GM19099 (cell line): ENCODE data around the gene BCAT1.

ENCODE experiments used
- POLR2A ChIP-seq: IDR thresholded peaks from 3 replicates; pipeline ENCODE4 v1.6.1; 2011; ENCODE audit warnings: low read depth; ENCODE audit not compliant: insufficient read length; ENCODE audit errors: extremely low read depth

The BCAT1 gene

DNA sequence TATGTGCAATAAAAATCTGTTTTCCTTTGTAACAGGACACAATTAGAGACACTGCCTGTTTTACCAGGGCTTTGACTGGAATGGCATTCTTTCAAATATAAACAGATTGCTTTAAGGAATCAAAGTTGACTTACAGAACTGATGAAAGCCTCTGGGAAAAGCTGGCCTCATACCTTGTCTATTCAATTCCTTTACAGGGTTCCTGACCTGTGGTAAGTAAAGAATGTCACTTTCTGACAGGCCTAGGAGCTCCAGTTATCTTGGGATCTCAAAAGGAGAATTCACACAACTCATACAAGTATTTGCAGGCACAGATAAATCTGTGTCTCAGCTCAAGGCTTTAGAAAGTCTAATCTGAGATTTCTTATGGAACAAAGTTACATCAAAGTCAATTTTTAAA, 88.4 kb downstream of the BCAT1 start:
- TF ChIP-seq POLR2A: no peak

DNA sequence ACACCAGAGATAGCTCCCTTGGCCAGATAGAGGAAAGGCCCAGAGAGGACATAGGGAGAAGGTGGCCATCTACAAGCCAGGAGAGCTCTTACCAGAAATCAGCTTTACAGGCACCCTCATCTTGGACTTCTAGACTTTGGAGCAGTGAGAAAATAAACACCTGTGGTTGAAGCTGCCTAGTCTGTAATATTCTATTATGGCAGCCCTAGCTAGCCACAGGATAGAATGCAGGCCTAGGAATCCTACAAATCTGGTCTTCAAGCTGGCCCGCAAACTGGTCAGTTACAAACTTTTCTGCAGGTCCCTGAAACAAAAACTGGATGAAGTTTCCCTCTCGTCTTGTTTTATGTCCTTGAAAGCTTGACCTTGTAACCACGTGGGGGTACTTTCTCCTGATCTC, 92.4 kb downstream of the BCAT1 start:
- TF ChIP-seq POLR2A: no peak

DNA sequence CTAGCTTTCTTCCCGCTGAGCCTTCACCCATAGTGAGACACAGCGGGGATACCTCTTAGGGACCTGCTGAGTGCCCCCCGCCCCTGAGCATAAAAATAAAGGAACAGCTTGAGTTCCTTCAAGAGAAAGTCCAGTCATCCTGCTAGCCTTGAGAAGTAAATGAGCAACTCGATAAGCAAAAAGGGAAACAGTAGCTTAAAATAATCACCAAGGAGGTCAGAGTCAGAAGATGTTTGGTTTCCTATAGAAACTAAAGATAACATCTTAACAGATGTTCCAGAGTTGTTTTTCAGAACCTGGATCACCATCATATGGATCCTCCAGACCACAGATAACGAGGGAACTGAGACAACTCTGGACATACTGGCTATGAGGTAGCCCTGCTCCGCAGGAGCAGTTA, 94.0 kb downstream of the BCAT1 start:
- TF ChIP-seq POLR2A: no peak

- TF ChIP-seq POLR2A: no peak
Observed at GRCh38 chr12:24854017-24854416, 94.9 kb downstream of the BCAT1 start.

DNA sequence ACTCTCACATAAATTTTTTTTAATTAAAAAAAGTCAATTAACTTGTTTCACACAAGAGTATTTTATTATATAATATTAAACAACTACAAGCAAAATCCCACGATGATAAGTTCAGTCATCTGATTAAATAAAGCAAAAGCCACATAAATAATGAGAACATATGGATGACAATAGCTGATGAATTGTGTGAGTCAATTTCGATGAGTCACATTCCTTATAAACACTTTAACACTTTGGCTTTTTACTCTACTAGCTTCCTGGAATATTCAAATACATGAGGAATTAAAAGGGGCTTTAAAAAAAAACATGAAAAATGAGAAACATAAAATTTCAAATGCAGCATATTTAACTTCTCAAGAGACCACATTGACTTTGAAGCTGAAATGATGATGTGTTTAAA, 95.3 kb downstream of the BCAT1 start:
- no peak for TF ChIP-seq POLR2A

- TF ChIP-seq POLR2A: no peak
Observed at GRCh38 chr12:24853094-24853493, 95.8 kb downstream of the BCAT1 start.

DNA sequence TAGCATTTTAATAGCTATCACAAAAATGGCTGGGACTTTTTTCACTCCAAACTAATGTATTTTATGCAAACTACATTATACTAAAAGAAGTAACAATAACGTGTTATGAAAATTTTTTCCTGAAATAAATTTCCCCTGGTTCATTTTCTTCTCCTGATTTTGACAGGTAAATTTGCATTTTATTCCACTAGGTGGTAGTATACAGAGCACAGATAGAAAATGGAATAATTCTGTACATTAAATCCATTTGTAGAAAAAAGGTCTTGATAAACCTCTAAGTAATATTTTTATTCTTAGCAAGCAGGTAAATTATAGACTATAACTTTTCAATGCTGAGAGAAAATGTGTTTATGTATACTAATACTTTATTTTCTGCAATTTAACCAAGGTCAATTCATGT, 96.5 kb downstream of the BCAT1 start:
- TF ChIP-seq POLR2A: no peak

GRCh38 chr12:24851341-24851740, 97.6 kb downstream of the BCAT1 start:
- TF ChIP-seq POLR2A: no peak

GRCh38 chr12:24850496-24850895, 98.4 kb downstream of the BCAT1 start:
- no peak for TF ChIP-seq POLR2A

GRCh38 chr12:24848941-24849477, 99.9 kb downstream of the BCAT1 start:
- TF ChIP-seq POLR2A: no peak

- TF ChIP-seq POLR2A: no peak
Observed at GRCh38 chr12:24846689-24847088, 102.2 kb downstream of the BCAT1 start.

DNA sequence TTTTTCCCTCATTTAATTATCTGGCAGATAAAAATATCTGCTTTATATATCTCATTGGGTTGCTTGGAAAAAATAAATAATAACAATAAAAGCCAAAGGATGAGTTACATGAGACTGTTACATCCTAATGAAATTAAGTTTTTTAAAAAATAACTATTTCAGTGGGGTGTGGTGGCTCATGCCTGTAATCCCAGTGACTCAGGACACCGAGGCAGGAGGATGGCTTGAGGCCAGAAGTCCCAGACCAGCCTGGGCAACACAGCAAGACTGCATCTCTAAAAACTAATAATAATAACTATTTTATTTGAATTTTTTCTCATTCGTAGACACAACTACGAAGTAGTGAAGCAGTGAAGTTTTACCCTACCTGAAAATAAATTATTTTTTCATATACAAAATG, 103.3 kb downstream of the BCAT1 start:
- no peak for TF ChIP-seq POLR2A

GRCh38 chr12:24840046-24840800, 108.7 kb downstream of the BCAT1 start:
- TF ChIP-seq POLR2A: no peak

GRCh38 chr12:24839268-24839791, 109.6 kb downstream of the BCAT1 start:
- no peak for TF ChIP-seq POLR2A

DNA sequence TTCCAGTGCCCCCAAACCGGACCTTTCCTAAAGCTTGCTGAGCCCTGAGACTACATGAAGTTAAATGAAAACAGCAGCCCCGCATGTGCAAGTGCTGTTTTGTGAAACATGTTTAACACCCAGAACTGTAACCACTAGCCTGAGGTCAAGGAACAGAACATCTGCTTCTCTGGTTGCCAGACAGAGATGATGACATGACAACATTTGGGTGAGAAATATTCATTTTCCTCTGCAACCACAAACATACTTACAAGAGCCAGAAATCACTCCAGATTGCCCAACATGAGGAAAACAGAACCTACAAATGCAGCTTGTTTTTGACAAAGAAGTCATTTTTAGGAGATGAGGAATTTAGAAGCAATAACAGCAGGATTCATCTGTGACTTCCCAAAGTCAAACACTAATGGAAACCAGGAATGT, 110.4 kb downstream of the BCAT1 start:
- no peak for TF ChIP-seq POLR2A

- TF ChIP-seq POLR2A: no peak
Observed at GRCh38 chr12:24835377-24835776, 113.5 kb downstream of the BCAT1 start.
